Measurements from ENCODE around the gene GAGE12J. TPM values are rescaled to one million over a fixed set of nuclear protein-coding genes. Genes with fewer than 3 reads are reported as not detected.
"Not testable (repeated sequence)": the region's sequence is repeated elsewhere in the genome, so short reads cannot be mapped to it uniquely, and the experiment has no call there.

The GAGE12J gene
- total and polyA plus RNA-seq, 2 donors (not counting 1 experiment from before 2014, with no cell fraction given), result not detected

GRCh38 chrX:49300703-49301102, 21.1 kb upstream of the GAGE12J start:
- ChIA-PET POLR2A (no interaction called here), CTCF (interaction anchor here (0.7 kb wide), 1 partner anchor 9 kb away, joined by 3 read pairs; no protein-coding TSS in a partner anchor)
- no CpG with 5 or more reads among the region's 1 CpG for WGBS (ENCODE audit: insufficient coverage)
- H4K20me1 ChIP-seq (ENCODE audit: control insufficient read depth, insufficient read depth, low read length, poor library complexity, severe bottlenecking), result no peaks in the 10 kb centered on the region
- no peaks in the 10 kb centered on the region for H3K36me3 ChIP-seq (replicated peaks in 1 of 2; ENCODE audit: control extremely low read depth in 1 of 2, control insufficient read depth in 1 of 2, extremely low read depth in 1 of 2, insufficient read depth in 2 of 2, low read length in 1 of 2)
- no peak overlapping the region for H3K4me3 Mint-ChIP-seq
- H3K79me2 ChIP-seq (ENCODE audit: control insufficient read depth, insufficient read depth, low read length), result no peaks in the 10 kb centered on the region
- no peak overlapping the region for H3K4me2 ChIP-seq (replicated peaks; ENCODE audit: low read depth, low read length, poor library complexity, severe bottlenecking)
- no peak overlapping the region for H2AFZ ChIP-seq (ENCODE audit: insufficient read depth, low read depth, low read length, poor library complexity, severe bottlenecking)
- no peak for TF ChIP-seq EZH2 (IDR thresholded peaks at IDR 0.05; ENCODE audit: borderline replicate concordance, insufficient read depth, low read depth, low read length, poor library complexity, severe bottlenecking)
- TF ChIP-seq, protein P1, sequence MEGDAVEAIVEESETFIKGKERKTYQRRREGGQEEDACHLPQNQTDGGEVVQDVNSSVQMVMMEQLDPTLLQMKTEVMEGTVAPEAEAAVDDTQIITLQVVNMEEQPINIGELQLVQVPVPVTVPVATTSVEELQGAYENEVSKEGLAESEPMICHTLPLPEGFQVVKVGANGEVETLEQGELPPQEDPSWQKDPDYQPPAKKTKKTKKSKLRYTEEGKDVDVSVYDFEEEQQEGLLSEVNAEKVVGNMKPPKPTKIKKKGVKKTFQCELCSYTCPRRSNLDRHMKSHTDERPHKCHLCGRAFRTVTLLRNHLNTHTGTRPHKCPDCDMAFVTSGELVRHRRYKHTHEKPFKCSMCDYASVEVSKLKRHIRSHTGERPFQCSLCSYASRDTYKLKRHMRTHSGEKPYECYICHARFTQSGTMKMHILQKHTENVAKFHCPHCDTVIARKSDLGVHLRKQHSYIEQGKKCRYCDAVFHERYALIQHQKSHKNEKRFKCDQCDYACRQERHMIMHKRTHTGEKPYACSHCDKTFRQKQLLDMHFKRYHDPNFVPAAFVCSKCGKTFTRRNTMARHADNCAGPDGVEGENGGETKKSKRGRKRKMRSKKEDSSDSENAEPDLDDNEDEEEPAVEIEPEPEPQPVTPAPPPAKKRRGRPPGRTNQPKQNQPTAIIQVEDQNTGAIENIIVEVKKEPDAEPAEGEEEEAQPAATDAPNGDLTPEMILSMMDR (IDR thresholded peaks at IDR 0.05), result no peak
- DNase-seq (no peak), ATAC-seq (ENCODE audit: low read depth) (no peak)
- intact Hi-C loops (cut with micrococcal nuclease), result no loop called here
- H3K9me3 Mint-ChIP-seq (ENCODE audit: insufficient read depth), result no peaks in the 10 kb centered on the region
- no peaks in the 10 kb centered on the region for H3K4me1 ChIP-seq (ENCODE audit: control insufficient read depth in 2 of 2, insufficient read depth in 2 of 2, low read length in 2 of 2)
- no peak overlapping the region for H3K27ac Mint-ChIP-seq
- peaks cover 3% of the 10 kb centered on the region for H3K27me3 Mint-ChIP-seq
- H3K4me1 Mint-ChIP-seq, result no peaks in the 10 kb centered on the region
- no peak overlapping the region for H3K9ac ChIP-seq (ENCODE audit: low read length)
- no peaks in the 10 kb centered on the region for H3K9me3 ChIP-seq (ENCODE audit: control extremely low read depth in 1 of 3, control insufficient read depth in 2 of 3, insufficient read depth in 1 of 3, low read length in 2 of 3)
- H3K27me3 ChIP-seq (replicated peaks in 1 of 4; ENCODE audit: control extremely low read depth in 1 of 4, control insufficient read depth in 3 of 4, insufficient read depth in 4 of 4, low read length in 3 of 4), result no peaks in the 10 kb centered on the region
- no peak overlapping the region for H3K27ac ChIP-seq (ENCODE audit: low read length in 2 of 2)
- H3K4me3 ChIP-seq (ENCODE audit: control extremely low read depth in 1 of 5, extremely low read depth in 1 of 5, insufficient read depth in 1 of 5, low read depth in 2 of 5, low read length in 4 of 5), result no peak overlapping the region

DNA sequence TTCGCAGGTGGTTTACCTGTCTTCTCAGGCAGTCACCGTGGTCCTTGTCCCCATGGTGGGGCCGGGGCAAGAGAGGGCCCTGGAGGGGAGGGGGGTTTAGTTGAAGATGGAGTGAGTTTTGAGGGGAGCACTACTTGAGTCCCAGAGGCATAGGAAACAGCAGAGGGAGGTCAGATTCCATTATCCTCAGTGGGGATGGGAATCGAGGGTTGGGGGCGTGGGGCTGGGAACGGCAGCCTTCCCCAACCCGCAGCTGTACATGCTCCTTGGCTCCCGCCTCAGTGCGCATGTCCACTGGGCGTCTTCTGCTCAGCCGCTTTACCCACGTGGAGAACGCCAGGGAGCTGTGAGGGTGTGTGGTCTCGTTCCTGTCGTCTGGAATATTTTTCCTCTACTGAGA, 18.5 kb upstream of the GAGE12J start, which contains the start of gene GAGE10:
Gene GAGE10 (plus strand): TSS at position 301 of the 400 bp plus-strand sequence. CDS start 1,214 bp downstream, outside the sequence.
- no peaks in the 10 kb centered on the region for H3K36me3 ChIP-seq (replicated peaks in 1 of 2; ENCODE audit: control extremely low read depth in 1 of 2, control insufficient read depth in 1 of 2, extremely low read depth in 1 of 2, insufficient read depth in 2 of 2, low read length in 1 of 2)
- POLR2A ChIA-PET, result no interaction called here
- H3K4me1 Mint-ChIP-seq, result no peaks in the 10 kb centered on the region
- peaks cover 3% of the 10 kb centered on the region for H3K27me3 Mint-ChIP-seq
- DNase-seq, result no peak
- no peak within 1 kb of the TSS for H3K9ac ChIP-seq (ENCODE audit: low read length)
- no peaks in the 10 kb centered on the region for H3K9me3 Mint-ChIP-seq (ENCODE audit: insufficient read depth)
- no peaks in the 10 kb centered on the region for H4K20me1 ChIP-seq (ENCODE audit: control insufficient read depth, insufficient read depth, low read length, poor library complexity, severe bottlenecking)
- no peak within 1 kb of the TSS for H2AFZ ChIP-seq (ENCODE audit: insufficient read depth, low read depth, low read length, poor library complexity, severe bottlenecking)
- TF ChIP-seq, protein P1 (IDR thresholded peaks at IDR 0.05), result no peak
- TF ChIP-seq EZH2 (IDR thresholded peaks at IDR 0.05; ENCODE audit: borderline replicate concordance, insufficient read depth, low read depth, low read length, poor library complexity, severe bottlenecking), result no peak
- WGBS (ENCODE audit: insufficient coverage), result 96% methylated on average over 5 of the region's 15 CpGs
- no peak within 1 kb of the TSS for H3K27ac Mint-ChIP-seq
- no peak within 1 kb of the TSS for H3K27ac ChIP-seq (ENCODE audit: low read length in 2 of 2)
- H3K4me3 Mint-ChIP-seq, result no peak within 1 kb of the TSS
- no peaks in the 10 kb centered on the region for H3K9me3 ChIP-seq (ENCODE audit: control extremely low read depth in 1 of 3, control insufficient read depth in 2 of 3, insufficient read depth in 1 of 3, low read length in 2 of 3)
- H3K4me3 ChIP-seq (ENCODE audit: control extremely low read depth in 1 of 5, extremely low read depth in 1 of 5, insufficient read depth in 1 of 5, low read depth in 2 of 5, low read length in 4 of 5), result no peak within 1 kb of the TSS
- no peak for ATAC-seq (ENCODE audit: low read depth)
- no peak within 1 kb of the TSS for H3K4me2 ChIP-seq (replicated peaks; ENCODE audit: low read depth, low read length, poor library complexity, severe bottlenecking)
- H3K4me1 ChIP-seq (ENCODE audit: control insufficient read depth in 2 of 2, insufficient read depth in 2 of 2, low read length in 2 of 2), result no peaks in the 10 kb centered on the region
- intact Hi-C loops (cut with micrococcal nuclease), result no loop called here
- CTCF ChIA-PET, result no interaction called here
- H3K79me2 ChIP-seq (ENCODE audit: control insufficient read depth, insufficient read depth, low read length), result no peaks in the 10 kb centered on the region
- no peaks in the 10 kb centered on the region for H3K27me3 ChIP-seq (replicated peaks in 1 of 4; ENCODE audit: control extremely low read depth in 1 of 4, control insufficient read depth in 3 of 4, insufficient read depth in 4 of 4, low read length in 3 of 4)

GRCh38 chrX:49307775-49308174, 14.1 kb upstream of the GAGE12J start:
- H4K20me1 ChIP-seq (ENCODE audit: control insufficient read depth, insufficient read depth, low read length, poor library complexity, severe bottlenecking); H3K9ac ChIP-seq (ENCODE audit: low read length); H3K9me3 ChIP-seq (ENCODE audit: control extremely low read depth in 1 of 3, control insufficient read depth in 2 of 3, insufficient read depth in 1 of 3, low read length in 2 of 3); H3K27ac Mint-ChIP-seq; H3K4me3 ChIP-seq (ENCODE audit: control extremely low read depth in 1 of 5, extremely low read depth in 1 of 5, insufficient read depth in 1 of 5, low read depth in 2 of 5, low read length in 4 of 5); H3K4me3 Mint-ChIP-seq; H3K27ac ChIP-seq (ENCODE audit: low read length in 2 of 2); DNase-seq; H3K36me3 ChIP-seq (replicated peaks in 1 of 2; ENCODE audit: control extremely low read depth in 1 of 2, control insufficient read depth in 1 of 2, extremely low read depth in 1 of 2, insufficient read depth in 2 of 2, low read length in 1 of 2); intact Hi-C loops (cut with micrococcal nuclease); H3K79me2 ChIP-seq (ENCODE audit: control insufficient read depth, insufficient read depth, low read length); H2AFZ ChIP-seq (ENCODE audit: insufficient read depth, low read depth, low read length, poor library complexity, severe bottlenecking); CTCF ChIA-PET; POLR2A ChIA-PET; H3K27me3 ChIP-seq (replicated peaks in 1 of 4; ENCODE audit: control extremely low read depth in 1 of 4, control insufficient read depth in 3 of 4, insufficient read depth in 4 of 4, low read length in 3 of 4); H3K4me2 ChIP-seq (replicated peaks; ENCODE audit: low read depth, low read length, poor library complexity, severe bottlenecking); H3K9me3 Mint-ChIP-seq (ENCODE audit: insufficient read depth); ATAC-seq (ENCODE audit: low read depth); H3K27me3 Mint-ChIP-seq: not testable (repeated sequence)
- WGBS (ENCODE audit: insufficient coverage), result no CpG with 5 or more reads among the region's 2 CpGs
- H3K4me1 ChIP-seq (ENCODE audit: control insufficient read depth in 2 of 2, insufficient read depth in 2 of 2, low read length in 2 of 2), result peaks cover 11 to 20% of the 10 kb centered on the region in 2 donors
- peaks cover 19% of the 10 kb centered on the region for H3K4me1 Mint-ChIP-seq
